Left renal cortex interstitium (tissue), 4 donors: ENCODE measurements around the gene SNX1. TPM values are rescaled to one million over a fixed set of nuclear protein-coding genes. Genes with fewer than 3 reads are reported as not detected.

Experiments
- DNase-seq, 4 donors: peaks; one replicate each; pipeline ENCODE4 v3.0.0-alpha.2; 2013; ENCODE audit warnings: low read depth in 4 of 4, low spot score in 2 of 4, missing footprints in 1 of 4
- polyA plus RNA-seq, 4 donors: library from polyadenylated mRNA; unstranded; fragments of 120-200 nt; gene quantifications; one replicate each; pipeline ENCODE4 v1.2.1, GENCODE V29; 2013; ENCODE audit not compliant: insufficient read length in 4 of 4

Gene SNX1
- polyA plus RNA-seq, 4 donors = 96.2 to 114 (median 112) TPM

- no peak for DNase-seq
Observed at GRCh38 chr15:64161688-64162477, 66.1 kb downstream of the SNX1 start.

GRCh38 chr15:64162478-64162868 is 66.7 kb downstream of the SNX1 start:
- no peak for DNase-seq

- peak; percentile 83 to 94 (median 90) for DNase-seq
Observed at GRCh38 chr15:64162869-64163658, 67.3 kb downstream of the SNX1 start, which contains the start of gene PPIB. TSS of gene PPIB (minus strand) at chr15:64163022. CDS start at chr15:64162986, 36 bp downstream.

GRCh38 chr15:64163659-64164362 is 68.0 kb downstream of the SNX1 start:
- DNase-seq = no peak

- DNase-seq = no peak
Observed at GRCh38 chr15:64164436-64164835, 68.7 kb downstream of the SNX1 start.

GRCh38 chr15:64166102-64166890 is 70.5 kb downstream of the SNX1 start:
- no peak for DNase-seq

- no peak for DNase-seq
Observed at GRCh38 chr15:64180235-64180824, 84.5 kb downstream of the SNX1 start.

GRCh38 chr15:64182859-64183370 is 87.1 kb downstream of the SNX1 start:
- no peak for DNase-seq

- DNase-seq = no peak
Observed at GRCh38 chr15:64185146-64185911, 89.5 kb downstream of the SNX1 start.

GRCh38 chr15:64187396-64188191 is 91.8 kb downstream of the SNX1 start:
- DNase-seq = no peak

Other genes starting within 250 kb of the SNX1 start
- 1 to 10 TPM; 4.2 to 8.4 (median 6.4) TPM for gene DAPK2, start 49.5 kb upstream of the SNX1 start, polyA plus RNA-seq
- 10 to 100 TPM; 82.1 to 94.9 (median 86.5) TPM for gene CIAO2A, start 2.1 kb upstream of the SNX1 start, polyA plus RNA-seq
- 1 to 10 TPM; 1.1 to 2.7 (median 1.9) TPM for gene SNX22, start 55.7 kb downstream of the SNX1 start, polyA plus RNA-seq
- gene PPIB, start 67.0 kb downstream of the SNX1 start, polyA plus RNA-seq = 100 to 1,000 TPM; 530 to 655 (median 552) TPM